WTC11 (cell line): ENCODE results near the gene SHQ1. TPM values are rescaled to one million over a fixed set of nuclear protein-coding genes. Genes with fewer than 3 reads are reported as not detected.

ENCODE experiments used
- ATAC-seq: fragments of 200-7000 bp; cut with Tn5 transposase; 2 replicates; pipeline ENCODE4 v1.10.0; 2021; ENCODE audit warnings: mild to moderate bottlenecking, moderate library complexity
- CTCF ChIA-PET: fragments of 300-600 bp; sonication (Branson Sonifier 250); formaldehyde crosslinking; loops from one replicate; lab custom pipeline; 2021; ENCODE audit warnings: antibody characterized with exemption; lab: Charles Lee
- POLR2A ChIA-PET: fragments of 350-600 bp; sonication (Branson Sonifier 250); formaldehyde crosslinking; loops from one replicate; lab custom pipeline; 2021; ENCODE audit warnings: antibody characterized with exemption; lab: Charles Lee
- DNase-seq: peaks from one replicate; pipeline ENCODE4 v3.0.0; 2021; ENCODE audit warnings: low spot score
- H3K27ac Mint-ChIP-seq: 2 replicates; pipeline ENCODE4 v1.8.0; 2021; ENCODE audit warnings: mixed read lengths
- H3K27me3 Mint-ChIP-seq: 2 replicates; pipeline ENCODE4 v1.8.0; 2021; ENCODE audit warnings: low read depth, mild to moderate bottlenecking, moderate library complexity, mixed read lengths
- H3K36me3 Mint-ChIP-seq: 2 replicates; pipeline ENCODE4 v1.8.0; 2021; ENCODE audit warnings: mixed read lengths
- H3K4me1 Mint-ChIP-seq: 2 replicates; pipeline ENCODE4 v1.8.0; 2022; ENCODE audit warnings: mixed read lengths
- H3K4me3 Mint-ChIP-seq: 2 replicates; pipeline ENCODE4 v1.8.0; 2021; ENCODE audit warnings: mild to moderate bottlenecking, moderate library complexity, mixed read lengths
- H3K9me3 Mint-ChIP-seq: 2 replicates; pipeline ENCODE4 v1.8.0; 2021; ENCODE audit warnings: mixed read lengths
- AFF4 ChIP-seq: sonication (generic); formaldehyde crosslinking; IDR thresholded peaks from 2 replicates; pipeline ENCODE4 v1.8.1; 2023; ENCODE audit warnings: mild to moderate bottlenecking, missing genetic modification reagents, borderline replicate concordance
- ATF2 ChIP-seq: sonication (generic); formaldehyde crosslinking; IDR thresholded peaks from 2 replicates; pipeline ENCODE4 v1.8.1; 2022; ENCODE audit warnings: low read depth, missing genetic modification reagents, borderline replicate concordance
- CREB1 ChIP-seq: sonication (generic); formaldehyde crosslinking; IDR thresholded peaks from 2 replicates; pipeline ENCODE4 v1.8.0; 2023; ENCODE audit warnings: mild to moderate bottlenecking, missing genetic modification reagents
- EMX1 ChIP-seq: fragments of 250-450 bp; sonication (Bioruptor Pico); IDR thresholded peaks from 2 replicates; pipeline ENCODE4 v1.8.0; 2021; ENCODE audit warnings: mild to moderate bottlenecking
- ERG ChIP-seq: fragments of 250-450 bp; sonication (Bioruptor Pico); IDR thresholded peaks from 2 replicates; pipeline ENCODE4 v1.8.0; 2021; ENCODE audit warnings: mild to moderate bottlenecking
- GABPB1 ChIP-seq: sonication (generic); formaldehyde crosslinking; IDR thresholded peaks from 2 replicates; pipeline ENCODE4 v1.8.1; 2023; ENCODE audit warnings: mild to moderate bottlenecking, missing genetic modification reagents
- GRHL2 ChIP-seq: fragments of 250-450 bp; sonication (Bioruptor Pico); IDR thresholded peaks from 2 replicates; pipeline ENCODE4 v1.8.0; 2022; ENCODE audit warnings: mild to moderate bottlenecking, moderate library complexity; ENCODE audit not compliant: insufficient replicate concordance, severe bottlenecking
- OVOL2 ChIP-seq: fragments of 250-450 bp; sonication (Bioruptor Pico); IDR thresholded peaks from 2 replicates; pipeline ENCODE4 v1.9.0; 2021; ENCODE audit warnings: mild to moderate bottlenecking, borderline replicate concordance
- PREB ChIP-seq: sonication (generic); formaldehyde crosslinking; IDR thresholded peaks from 2 replicates; pipeline ENCODE4 v1.8.1; 2022; ENCODE audit warnings: mild to moderate bottlenecking, missing genetic modification reagents, moderate library complexity, borderline replicate concordance
- RORB ChIP-seq: fragments of 250-450 bp; sonication (Bioruptor Pico); IDR thresholded peaks from 2 replicates; pipeline ENCODE4 v1.9.0; 2021; ENCODE audit warnings: mild to moderate bottlenecking
- SOX15 ChIP-seq: fragments of 250-450 bp; sonication (Bioruptor Pico); IDR thresholded peaks from 2 replicates; pipeline ENCODE4 v1.9.0; 2021; ENCODE audit warnings: mild to moderate bottlenecking
- TP53 ChIP-seq: sonication (generic); formaldehyde crosslinking; IDR thresholded peaks from 2 replicates; pipeline ENCODE4 v1.8.1; 2023; ENCODE audit warnings: mild to moderate bottlenecking, missing genetic modification reagents
- ZMAT4 ChIP-seq: fragments of 250-450 bp; sonication (Bioruptor Pico); IDR thresholded peaks from 2 replicates; pipeline ENCODE4 v1.9.0; 2021; ENCODE audit warnings: mild to moderate bottlenecking
- ZNF317 ChIP-seq: sonication (generic); formaldehyde crosslinking; IDR thresholded peaks from 2 replicates; pipeline ENCODE4 v1.8.1; 2023; ENCODE audit warnings: low read depth, mild to moderate bottlenecking, moderate library complexity, missing genetic modification reagents, borderline replicate concordance
- ZNF396 ChIP-seq: fragments of 250-450 bp; sonication (Bioruptor Pico); IDR thresholded peaks from 2 replicates; pipeline ENCODE4 v1.8.0; 2021; ENCODE audit warnings: mild to moderate bottlenecking, moderate library complexity, borderline replicate concordance
- total RNA-seq: library from RNA; stranded (reverse); gene quantifications from 3 replicates; pipeline ENCODE4 v1.2.3, GENCODE V29; 2021

SHQ1 gene
- total RNA-seq, 1 experiment from 2014 or later: 29.1 TPM

GRCh38 chr3:72889310-72890165 is 41.3 kb upstream of the SHQ1 start:
- TF ChIP-seq CREB1 (CRISPR knock-in tag) (no peak), AFF4 (no peak), GRHL2 (CRISPR knock-in tag) (no peak), GABPB1 (CRISPR knock-in tag) (no peak), TP53 (CRISPR knock-in tag) (no peak), EMX1 (CRISPR knock-in tag) (no peak), ZNF317 (CRISPR knock-in tag) (no peak), PREB (no peak), ERG (CRISPR knock-in tag) (no peak), ZNF396 (CRISPR knock-in tag) (no peak), ZMAT4 (CRISPR knock-in tag) (no peak), SOX15 (CRISPR knock-in tag) (no peak), OVOL2 (no peak), RORB (CRISPR knock-in tag) (no peak), ATF2 (CRISPR knock-in tag) (no peak)
- TF ChIP-seq, all 79 proteins: peak for 0
- no peak for ATAC-seq
- H3K36me3 Mint-ChIP-seq: no peaks in the 10 kb centered on the region
- ChIA-PET POLR2A (interaction anchor here (0.7 kb wide), 1 partner anchor 35 kb away, joined by 3 read pairs; no protein-coding TSS in a partner anchor), CTCF (interaction anchor here (0.6 to 1.1 kb wide), 5 partner anchors 38 to 821 kb away, joined by 3 to 5 read pairs (median 3); no protein-coding TSS in a partner anchor)
- DNase-seq: no peak
- peaks cover 61% of the 10 kb centered on the region for H3K27me3 Mint-ChIP-seq
- H3K27ac Mint-ChIP-seq: no peak overlapping the region
- peaks cover 39% of the 10 kb centered on the region for H3K4me1 Mint-ChIP-seq
- peak overlapping the region; percentile 72 for H3K4me3 Mint-ChIP-seq
- H3K9me3 Mint-ChIP-seq: no peaks in the 10 kb centered on the region
